ENCODE results near the gene MAX. TPM values are rescaled to one million over a fixed set of nuclear protein-coding genes. Genes with fewer than 3 reads are reported as not detected.

Gene MAX
- total RNA-seq, 1 experiment from 2014 or later = 72.9 TPM

DNA sequence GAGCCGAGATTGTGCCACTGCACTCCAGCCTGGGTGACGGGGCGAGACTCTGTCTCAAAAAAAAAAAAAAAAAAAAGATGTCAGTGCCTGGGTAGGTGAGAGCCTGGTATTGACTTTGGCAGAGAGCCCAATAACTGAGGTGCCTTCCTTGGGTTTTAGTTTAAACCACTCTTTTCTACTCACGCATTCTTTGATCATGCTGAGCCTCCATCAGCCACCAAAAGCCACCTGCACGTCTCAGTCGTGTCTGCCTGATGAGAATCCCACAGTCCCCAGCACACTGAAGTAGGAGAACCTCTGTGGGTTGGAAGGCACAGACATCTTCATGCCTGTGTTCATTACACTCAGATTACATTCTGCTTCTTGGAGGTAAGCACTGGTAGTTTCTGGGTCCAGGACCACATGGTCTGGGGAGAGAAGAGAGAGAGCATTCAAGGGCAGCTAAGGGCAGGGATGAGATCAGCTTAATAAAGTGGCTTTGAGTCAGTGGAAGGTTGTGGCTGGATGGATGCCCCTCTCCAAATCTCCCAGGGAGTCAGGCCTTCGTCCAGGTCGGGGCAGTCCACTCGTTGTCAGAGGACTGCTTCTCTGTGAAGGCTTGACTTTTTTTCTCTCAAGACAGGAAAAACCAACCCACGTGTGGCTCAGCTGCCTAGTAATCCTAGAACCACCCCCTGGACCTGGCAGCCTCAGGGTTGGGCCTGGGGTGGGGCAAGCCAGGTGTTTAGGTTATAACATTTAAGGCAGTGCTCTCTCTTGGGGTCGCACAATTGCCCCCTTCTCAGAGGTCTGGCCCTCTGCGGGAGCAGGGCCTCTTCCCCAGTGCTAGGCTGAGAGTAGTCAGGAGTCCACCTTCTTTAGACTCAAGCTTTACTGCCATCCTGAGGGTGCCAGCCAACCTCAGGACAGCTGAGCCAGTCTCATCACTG, 32.6 kb upstream of the MAX start:
- H3K36me3 Mint-ChIP-seq (ENCODE audit: insufficient read depth in 1 of 3, low read depth in 3 of 3) = no peaks in the 10 kb centered on the region
- WGBS (ENCODE audit: extremely low coverage, insufficient read length, low lambda C conversion rate) = no CpG with 5 or more reads among the region's 12 CpGs

More for the DNA sequence above, 32.6 kb upstream of the MAX start:
- Histone ChIP-seq H3K27ac (ENCODE audit: insufficient read length, low read depth, low read length) (no peak overlapping the region), H2BK15ac (ENCODE audit: low read depth, low read length) (no peak overlapping the region), H2AFZ (ENCODE audit: low read length) (no peak overlapping the region), H3K4ac (ENCODE audit: low read depth, low read length) (no peak overlapping the region), H2AK5ac (ENCODE audit: insufficient read length, low read length) (no peak overlapping the region), H3K79me2 (ENCODE audit: insufficient read depth, low read length) (no peaks in the 10 kb centered on the region), H3K23me2 (ENCODE audit: insufficient read length, low read depth, low read length, poor library complexity, severe bottlenecking) (no peaks in the 10 kb centered on the region), H3T11ph (ENCODE audit: low read length) (no peak overlapping the region), H2BK12ac (ENCODE audit: insufficient read length, low read depth, low read length) (no peak overlapping the region), H4K91ac (ENCODE audit: insufficient read length, low read depth, low read length) (no peak overlapping the region), H4K20me1 (ENCODE audit: control insufficient read depth, insufficient read depth, insufficient read length) (no peaks in the 10 kb centered on the region), H3K9ac (ENCODE audit: extremely low read depth, insufficient read length, low read length) (no peak overlapping the region), H2BK20ac (ENCODE audit: low read depth, low read length, poor library complexity, severe bottlenecking) (no peak overlapping the region), H4K5ac (ENCODE audit: insufficient read length, low read depth, low read length) (no peak overlapping the region), H3K4me2 (ENCODE audit: insufficient read depth, insufficient read length, low read length) (no peak overlapping the region), H3K79me1 (ENCODE audit: insufficient read depth, low read depth, low read length, poor library complexity, severe bottlenecking) (no peaks in the 10 kb centered on the region), H3K14ac (ENCODE audit: insufficient read depth, low read length) (no peak overlapping the region), H2BK120ac (ENCODE audit: low read depth, low read length, poor library complexity, severe bottlenecking) (no peak overlapping the region), H3K23ac (ENCODE audit: insufficient read length, low read depth, low read length) (no peak overlapping the region), H3K9me3 (ENCODE audit: control insufficient read depth, low read depth, low read length) (no peaks in the 10 kb centered on the region), H3K27me3 (ENCODE audit: insufficient read depth, low read length) (no peaks in the 10 kb centered on the region), H3K4me1 (ENCODE audit: insufficient read depth, low read length) (no peaks in the 10 kb centered on the region), H2BK5ac (ENCODE audit: insufficient read length, low read length) (no peak overlapping the region), H3K18ac (ENCODE audit: insufficient read length, low read depth, low read length) (no peak overlapping the region), H4K8ac (replicated peaks; ENCODE audit: insufficient read length, low read depth, low read length) (no peak overlapping the region), H3K56ac (ENCODE audit: insufficient read length, low read depth, low read length) (no peak overlapping the region)
- Mint-ChIP-seq H3K27me3 (ENCODE audit: low read depth) (no peaks in the 10 kb centered on the region; the same call in 1 of the 2 replicates), H3K4me1 (peaks cover 0 to 4% of the 10 kb centered on the region in 2 experiments; a peak in 1 of 4 replicates), H3K27ac (no peak overlapping the region), H3K4me3 (no peak overlapping the region), H3K9me3 (no peaks in the 10 kb centered on the region)
- TF ChIP-seq, protein P1, sequence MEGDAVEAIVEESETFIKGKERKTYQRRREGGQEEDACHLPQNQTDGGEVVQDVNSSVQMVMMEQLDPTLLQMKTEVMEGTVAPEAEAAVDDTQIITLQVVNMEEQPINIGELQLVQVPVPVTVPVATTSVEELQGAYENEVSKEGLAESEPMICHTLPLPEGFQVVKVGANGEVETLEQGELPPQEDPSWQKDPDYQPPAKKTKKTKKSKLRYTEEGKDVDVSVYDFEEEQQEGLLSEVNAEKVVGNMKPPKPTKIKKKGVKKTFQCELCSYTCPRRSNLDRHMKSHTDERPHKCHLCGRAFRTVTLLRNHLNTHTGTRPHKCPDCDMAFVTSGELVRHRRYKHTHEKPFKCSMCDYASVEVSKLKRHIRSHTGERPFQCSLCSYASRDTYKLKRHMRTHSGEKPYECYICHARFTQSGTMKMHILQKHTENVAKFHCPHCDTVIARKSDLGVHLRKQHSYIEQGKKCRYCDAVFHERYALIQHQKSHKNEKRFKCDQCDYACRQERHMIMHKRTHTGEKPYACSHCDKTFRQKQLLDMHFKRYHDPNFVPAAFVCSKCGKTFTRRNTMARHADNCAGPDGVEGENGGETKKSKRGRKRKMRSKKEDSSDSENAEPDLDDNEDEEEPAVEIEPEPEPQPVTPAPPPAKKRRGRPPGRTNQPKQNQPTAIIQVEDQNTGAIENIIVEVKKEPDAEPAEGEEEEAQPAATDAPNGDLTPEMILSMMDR (conservative IDR thresholded peaks at IDR 0.05) = no peak
- no peak for DNase-seq
